Activated CD4-positive, alpha-beta T cell treated with anti-CD3 and anti-CD28 coated beads, Interleukin-2, amount 50 U/mL, for 4 hours (primary cell): Measurements from ENCODE around the gene PPP1R14B.

ENCODE experiments used
- DNase-seq, 2 experiments: peaks; one replicate each; pipeline ENCODE4 v3.0.0-alpha.2; 2020

Gene PPP1R14B

DNA sequence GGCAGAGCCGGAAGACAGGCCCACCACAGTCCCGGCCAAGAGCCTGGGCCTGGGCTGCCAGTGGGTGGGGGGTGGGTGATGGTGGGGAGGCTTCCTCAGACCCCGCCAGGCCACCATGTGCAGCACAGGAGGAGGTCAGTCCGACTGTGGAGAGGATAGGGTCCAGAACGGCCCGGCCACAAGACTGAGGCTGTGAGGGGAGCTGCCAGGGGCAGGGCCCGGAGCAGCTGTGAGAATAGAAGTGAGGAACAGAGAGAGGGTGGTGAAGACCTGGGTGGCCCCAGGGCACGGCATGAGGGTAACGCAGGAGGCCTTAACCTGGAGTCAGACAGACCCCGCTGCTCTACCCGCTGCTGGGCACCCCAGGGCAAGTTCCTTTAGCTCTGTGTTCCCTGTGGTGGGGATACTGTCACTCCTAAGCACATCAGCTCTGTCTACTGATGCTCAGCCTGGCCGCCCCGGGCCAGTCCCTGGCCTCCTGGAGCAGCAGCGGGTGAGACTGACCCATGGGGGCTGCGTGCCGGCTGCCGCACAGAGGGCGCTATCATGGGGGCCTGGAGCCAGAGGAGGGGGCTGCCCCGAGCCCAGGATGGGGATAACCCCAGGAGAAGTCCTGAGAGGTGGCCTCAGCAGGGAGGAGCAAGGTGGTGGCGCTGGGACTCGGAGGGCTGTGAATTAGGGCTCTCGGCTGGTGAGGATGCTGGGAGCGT is 38.5 kb downstream of the PPP1R14B start:
- DNase-seq: no peak

DNA sequence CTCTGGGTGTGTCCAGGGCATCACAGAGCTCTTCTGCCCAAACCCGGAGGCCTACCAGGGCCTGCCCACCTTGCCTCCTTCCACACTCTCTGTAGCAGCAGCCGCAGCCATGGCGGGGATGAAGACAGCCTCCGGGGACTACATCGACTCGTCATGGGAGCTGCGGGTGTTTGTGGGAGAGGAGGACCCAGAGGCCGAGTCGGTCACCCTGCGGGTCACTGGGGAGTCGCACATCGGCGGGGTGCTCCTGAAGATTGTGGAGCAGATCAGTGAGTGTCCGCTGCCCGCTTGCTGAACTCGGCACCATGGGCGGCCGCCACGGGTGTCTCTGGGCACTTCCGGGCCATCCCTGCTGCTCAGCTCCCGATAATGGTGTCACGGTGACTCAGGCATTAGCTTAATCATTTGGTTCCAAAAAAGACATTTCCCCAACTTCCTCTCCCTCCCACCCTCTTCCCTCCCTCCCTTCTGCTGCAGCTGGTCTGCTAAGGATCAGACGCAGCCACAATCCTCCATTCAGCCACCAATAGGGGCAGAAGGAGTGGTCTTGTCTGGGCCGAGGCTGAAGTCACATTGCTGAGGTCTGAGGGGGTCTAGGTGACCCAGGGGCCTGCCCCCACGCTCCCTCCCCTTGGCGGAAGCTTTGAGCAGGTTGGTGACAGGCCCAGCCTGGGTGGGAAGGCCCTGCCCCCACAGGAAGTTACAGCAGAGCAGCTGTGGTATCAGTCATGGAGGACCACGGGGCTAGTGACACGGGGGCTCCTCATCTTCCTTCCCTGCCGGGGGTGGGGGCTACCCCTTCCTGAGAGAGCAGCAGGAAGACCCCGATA is 39.3 kb downstream of the PPP1R14B start:
- DNase-seq: peak; percentile 76 to 80

GRCh38 chr11:64206457-64207255 is 40.1 kb downstream of the PPP1R14B start, which contains the start of gene FERMT3:
Gene FERMT3 (plus strand): TSS chr11:64206721. CDS start chr11:64207365, 644 bp downstream.
- DNase-seq: peak; percentile 55 to 60

GRCh38 chr11:64204464-64204989 is 42.2 kb downstream of the PPP1R14B start:
- peak; percentile 80 to 82 for DNase-seq

DNA sequence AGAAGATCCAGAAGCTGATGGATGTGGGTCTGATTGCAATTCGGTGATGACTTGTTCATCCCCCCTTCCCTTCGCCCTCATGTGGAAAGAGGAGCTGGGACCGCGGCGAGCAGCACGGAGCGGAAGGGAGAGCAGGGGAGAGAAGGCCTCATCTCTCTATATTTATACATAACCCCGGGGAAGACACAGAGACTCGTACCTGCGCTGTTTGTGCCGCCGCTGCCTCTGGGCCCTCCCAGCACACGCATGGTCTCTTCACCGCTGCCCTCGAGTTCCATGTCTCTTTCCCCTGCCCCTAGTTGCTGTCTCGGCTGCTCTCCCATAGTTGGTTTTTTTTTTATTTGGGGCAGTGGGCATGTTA is 42.7 kb downstream of the PPP1R14B start:
- no peak for DNase-seq

- DNase-seq: no peak
These were observed 43.2 kb downstream of the PPP1R14B start for GRCh38 chr11:64203421-64204079.

DNA sequence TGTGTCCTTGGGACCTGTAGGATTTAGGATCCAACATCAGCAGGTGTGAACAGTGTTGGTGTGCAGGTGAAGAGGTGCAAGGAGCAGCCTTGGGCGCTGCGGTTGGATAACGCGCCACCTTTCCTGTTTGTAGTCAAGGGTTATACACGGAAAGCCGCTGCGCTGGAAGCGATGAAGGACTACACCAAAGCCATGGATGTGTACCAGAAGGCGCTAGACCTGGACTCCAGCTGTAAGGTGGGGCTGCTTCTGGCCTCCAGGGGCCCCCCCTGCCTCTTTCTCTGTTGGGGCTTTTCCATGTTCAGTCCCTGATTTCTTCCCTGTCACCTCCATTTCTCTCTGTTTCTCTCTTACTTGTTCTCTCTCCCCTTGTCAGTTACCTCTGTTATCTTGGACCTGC is 43.8 kb downstream of the PPP1R14B start:
- DNase-seq: no peak

DNA sequence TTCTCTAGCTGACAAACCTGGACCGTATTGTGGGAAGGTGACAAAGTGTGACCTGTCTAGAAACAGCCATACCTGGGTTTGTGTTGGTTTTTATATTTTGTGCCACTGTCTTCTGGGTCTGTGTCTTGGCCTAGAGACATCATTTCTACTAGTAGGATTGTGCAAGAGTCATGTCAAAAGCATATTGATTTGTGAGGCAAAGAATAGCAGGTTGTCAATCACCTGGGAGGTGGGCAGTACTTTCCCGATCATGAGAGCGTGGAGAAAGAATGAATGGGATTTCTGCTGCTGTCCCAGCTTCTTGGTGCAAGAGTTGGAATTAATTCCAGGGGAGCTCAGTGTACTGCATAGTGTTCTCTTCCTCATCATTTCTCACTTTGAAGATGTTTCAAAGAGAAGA is 45.2 kb downstream of the PPP1R14B start:
- DNase-seq: no peak

DNA sequence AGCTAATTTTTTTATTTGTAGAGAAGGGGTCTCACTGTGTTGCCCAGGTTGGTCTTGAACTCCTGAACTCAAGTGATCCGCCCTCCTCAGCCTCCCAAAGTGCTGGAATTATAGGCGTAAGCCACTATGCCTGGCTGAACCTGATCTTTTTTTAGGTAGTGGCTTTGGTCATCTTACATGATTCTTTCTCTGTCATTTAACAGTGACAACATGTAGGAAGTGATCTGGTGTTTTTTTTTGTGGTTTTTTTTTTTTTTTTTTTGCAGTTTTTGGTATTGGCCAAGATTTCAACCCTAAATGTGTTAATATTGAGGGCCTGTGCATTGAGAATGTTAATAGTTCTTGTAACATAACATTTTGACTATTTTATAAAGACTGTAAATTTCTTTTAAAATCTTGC is 48.2 kb downstream of the PPP1R14B start:
- no peak for DNase-seq

DNA sequence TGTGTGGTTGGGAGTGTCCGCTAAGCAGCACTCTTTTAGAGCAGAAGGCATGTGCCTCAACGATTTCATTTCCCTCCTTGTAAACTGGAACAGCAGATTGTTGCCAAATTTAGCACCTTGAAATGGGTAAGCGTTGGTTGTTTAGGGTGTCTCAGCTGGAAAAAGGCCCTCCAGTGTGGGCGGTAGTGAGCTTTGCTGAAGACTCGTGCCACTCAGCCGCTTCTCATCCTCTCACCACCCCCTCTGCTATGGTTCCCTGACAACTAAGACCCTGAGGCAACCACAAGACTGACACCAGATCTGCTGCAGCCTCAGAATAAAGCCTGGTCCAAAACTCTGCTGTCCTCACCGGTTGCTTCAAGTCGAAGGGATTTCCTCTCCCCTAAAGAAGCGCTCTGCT is 50.1 kb downstream of the PPP1R14B start:
- DNase-seq: no peak
